Colonic mucosa (tissue), 4 donors: ENCODE results near the gene PRKAR1B. TPM values are rescaled to one million over a fixed set of nuclear protein-coding genes. Genes with fewer than 3 reads are reported as not detected.

ENCODE experiments used
- DNase-seq: peaks from one replicate; pipeline ENCODE4 v3.0.0-alpha.2; 2020
- H3K27ac ChIP-seq: fragments of 200-600 bp; one replicate; pipeline ENCODE4 v1.8.0; 2021
- H3K27me3 ChIP-seq: fragments of 200-600 bp; one replicate; pipeline ENCODE4 v1.8.0; 2021
- H3K36me3 ChIP-seq: fragments of 200-600 bp; one replicate; pipeline ENCODE4 v1.8.0; 2021
- H3K4me1 ChIP-seq: fragments of 200-600 bp; one replicate; pipeline ENCODE4 v1.8.0; 2021; ENCODE audit warnings: mild to moderate bottlenecking
- H3K4me3 ChIP-seq: fragments of 200-600 bp; one replicate; pipeline ENCODE4 v1.8.0; 2021
- H3K9ac ChIP-seq, 2 donors: one replicate each; pipeline ENCODE4 v1.7.0; 2013; ENCODE audit warnings: control low read depth in 2 of 2, low read depth in 2 of 2, low read length in 2 of 2
- H3K9me3 ChIP-seq: fragments of 200-600 bp; one replicate; pipeline ENCODE4 v1.8.0; 2021
- CTCF ChIP-seq: fragments of 200-600 bp; IDR thresholded peaks from one replicate; pipeline ENCODE4 v1.8.0; 2022; ENCODE audit warnings: antibody characterized with exemption, mild to moderate bottlenecking
- intact Hi-C: fragments of 100-400 bp; cut with DNase I; formaldehyde crosslinking; loops from one replicate; pipeline ENCODE4 v1.14.1; 2022
- total RNA-seq, 2 donors: library from RNA; stranded (reverse); fragmentation: NEBNext Ultra II Directional in 1 of 2; extraction: Animal tissue kit (Norgen Biotek cat#: 25700) in 1 of 2; gene quantifications; one replicate each; pipeline ENCODE4 v1.2.1, GENCODE V29; 2021
- donor health status: healthy.
- donor health status: DM: no; HTN: no; CAD: no.
- donor health status: DM: no; HTN: no; CAD: no.

Gene PRKAR1B
- total RNA-seq, 2 donors from 2014 or later = 19.2 to 32.8 TPM

GRCh38 chr7:644381-645305 lies 82.4 kb downstream of the PRKAR1B start:
- Histone ChIP-seq H3K9ac (no peak overlapping the region), H3K27ac (no peak overlapping the region), H3K4me3 (no peak overlapping the region), H3K4me1 (no peaks in the 10 kb centered on the region), H3K36me3 (no peaks in the 10 kb centered on the region), H3K27me3 (no peaks in the 10 kb centered on the region), H3K9me3 (no peaks in the 10 kb centered on the region)
- intact Hi-C loops = no loop called here
- no peak for DNase-seq
- TF ChIP-seq CTCF = no peak

GRCh38 chr7:641966-642365 lies 85.1 kb downstream of the PRKAR1B start:
- intact Hi-C loops = no loop called here
- no peak overlapping the region for H3K27ac ChIP-seq
- no peak overlapping the region for H3K4me3 ChIP-seq
- H3K9me3 ChIP-seq = no peaks in the 10 kb centered on the region
- no peak for DNase-seq
- no peak for TF ChIP-seq CTCF
- H3K9ac ChIP-seq = no peak overlapping the region
- H3K27me3 ChIP-seq = no peaks in the 10 kb centered on the region
- no peaks in the 10 kb centered on the region for H3K4me1 ChIP-seq
- H3K36me3 ChIP-seq = no peaks in the 10 kb centered on the region

GRCh38 chr7:641269-641671 lies 85.8 kb downstream of the PRKAR1B start:
- no peak for TF ChIP-seq CTCF
- Histone ChIP-seq H3K4me3 (no peak overlapping the region), H3K9ac (no peak overlapping the region), H3K36me3 (no peaks in the 10 kb centered on the region), H3K27me3 (no peaks in the 10 kb centered on the region), H3K27ac (no peak overlapping the region), H3K9me3 (no peaks in the 10 kb centered on the region), H3K4me1 (no peaks in the 10 kb centered on the region)
- intact Hi-C loops = no loop called here
- no peak for DNase-seq

- intact Hi-C loops = loop anchor here (10.0 kb wide), 1 partner anchor 304 kb away; no protein-coding TSS in a partner anchor
- H3K9ac ChIP-seq = no peak overlapping the region
These were observed 88.6 kb downstream of the PRKAR1B start for GRCh38 chr7:638256-639011.

More at GRCh38 chr7:638256-639011, 88.6 kb downstream of the PRKAR1B start:
- no peak for TF ChIP-seq CTCF
- H3K36me3 ChIP-seq = no peaks in the 10 kb centered on the region
- DNase-seq = no peak
- no peaks in the 10 kb centered on the region for H3K4me1 ChIP-seq
- H3K9me3 ChIP-seq = no peaks in the 10 kb centered on the region
- H3K27me3 ChIP-seq = no peaks in the 10 kb centered on the region
- no peak overlapping the region for H3K27ac ChIP-seq
- H3K4me3 ChIP-seq = no peak overlapping the region
